Stimulated activated CD4-positive, alpha-beta T cell treated with anti-CD3 and anti-CD28 coated beads, Interleukin-4, amount 100 ng/mL, for 48 hours (primary cell): ENCODE results near the gene PLEKHM2.

ENCODE experiments used
- DNase-seq, 2 donors: peaks; one replicate each; pipeline ENCODE4 v3.0.0-alpha.2; 2020; ENCODE audit warnings: low read depth in 2 of 2

The PLEKHM2 gene

DNA sequence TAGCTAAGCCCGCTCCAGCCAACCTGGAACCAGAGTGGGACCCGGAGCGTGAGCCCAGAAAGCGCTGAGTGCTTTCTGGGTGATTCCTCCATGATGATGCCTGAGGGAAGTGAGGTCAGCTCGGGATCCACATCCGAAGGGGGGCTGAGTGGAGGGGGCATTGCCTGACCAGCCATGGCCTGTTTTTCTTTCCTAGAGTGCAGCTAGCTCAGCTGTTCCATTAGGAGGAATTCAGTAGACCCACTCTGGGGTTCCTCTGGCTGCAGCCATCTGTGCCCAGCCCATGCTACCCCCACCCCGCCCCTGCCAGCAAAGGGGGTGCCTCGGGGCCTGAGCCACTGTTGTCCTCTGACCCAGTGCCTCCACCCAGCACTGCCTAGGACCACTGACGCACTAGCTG, 42.4 kb downstream of the PLEKHM2 start:
- DNase-seq: no peak

GRCh38 chr1:15727021-15727420, 42.9 kb downstream of the PLEKHM2 start:
- no peak for DNase-seq

- DNase-seq: no peak
Measured at GRCh38 chr1:15727424-15727823, 43.3 kb downstream of the PLEKHM2 start.

DNA sequence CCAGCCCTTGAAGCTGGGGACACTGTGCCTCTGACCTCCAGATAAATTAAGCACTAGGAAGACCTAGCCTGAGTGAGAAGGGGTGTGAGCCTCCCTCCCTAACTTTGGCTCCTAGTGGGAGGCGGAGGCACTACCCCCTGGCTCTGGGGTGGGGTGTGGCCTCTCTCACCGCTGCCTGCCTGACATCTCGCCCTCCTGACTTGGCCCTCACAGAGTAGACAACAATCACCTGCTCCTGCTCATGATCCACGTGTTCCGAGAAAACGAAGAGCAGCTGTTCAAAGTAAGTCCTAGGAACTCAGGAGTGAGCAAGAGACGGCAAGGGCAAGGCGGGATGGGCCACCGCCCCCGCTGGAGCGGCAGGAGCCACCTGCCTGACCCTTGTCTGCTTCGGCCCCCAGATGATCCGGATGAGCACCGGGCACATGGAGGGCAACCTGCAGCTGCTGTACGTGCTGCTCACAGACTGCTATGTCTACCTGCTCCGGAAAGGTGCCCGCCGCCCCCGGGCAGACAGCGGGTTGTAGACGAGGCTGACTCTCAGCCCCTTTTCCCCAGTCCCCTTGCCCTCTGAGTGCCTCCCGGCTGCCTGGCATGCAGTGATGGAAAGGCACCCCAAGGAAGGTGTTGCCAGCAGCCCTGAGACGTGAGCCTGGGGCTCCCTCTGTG, 43.9 kb downstream of the PLEKHM2 start:
- no peak for DNase-seq

GRCh38 chr1:15728937-15729657, 45.0 kb downstream of the PLEKHM2 start:
- no peak for DNase-seq

GRCh38 chr1:15730423-15730822, 46.3 kb downstream of the PLEKHM2 start:
- no peak for DNase-seq

DNA sequence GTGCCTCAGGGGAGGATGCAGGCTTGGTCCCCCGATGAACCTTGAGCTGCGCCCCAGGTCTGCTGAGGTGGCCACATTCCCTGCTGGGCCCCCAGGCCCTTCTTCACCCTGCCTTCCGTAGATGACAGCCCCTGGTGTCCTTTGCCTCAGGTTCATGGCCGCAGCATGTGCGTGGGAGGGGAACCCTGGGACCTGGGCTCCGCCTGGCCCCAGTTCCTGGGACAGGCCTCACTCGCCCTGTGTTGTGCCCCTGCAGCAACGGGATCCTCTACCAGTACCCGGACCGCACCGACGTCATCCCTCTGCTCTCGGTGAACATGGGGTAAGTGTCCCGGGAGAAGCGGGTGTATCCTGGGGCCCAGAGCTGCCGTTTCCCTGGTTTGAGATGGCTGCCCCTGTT, 46.8 kb downstream of the PLEKHM2 start:
- DNase-seq: no peak

DNA sequence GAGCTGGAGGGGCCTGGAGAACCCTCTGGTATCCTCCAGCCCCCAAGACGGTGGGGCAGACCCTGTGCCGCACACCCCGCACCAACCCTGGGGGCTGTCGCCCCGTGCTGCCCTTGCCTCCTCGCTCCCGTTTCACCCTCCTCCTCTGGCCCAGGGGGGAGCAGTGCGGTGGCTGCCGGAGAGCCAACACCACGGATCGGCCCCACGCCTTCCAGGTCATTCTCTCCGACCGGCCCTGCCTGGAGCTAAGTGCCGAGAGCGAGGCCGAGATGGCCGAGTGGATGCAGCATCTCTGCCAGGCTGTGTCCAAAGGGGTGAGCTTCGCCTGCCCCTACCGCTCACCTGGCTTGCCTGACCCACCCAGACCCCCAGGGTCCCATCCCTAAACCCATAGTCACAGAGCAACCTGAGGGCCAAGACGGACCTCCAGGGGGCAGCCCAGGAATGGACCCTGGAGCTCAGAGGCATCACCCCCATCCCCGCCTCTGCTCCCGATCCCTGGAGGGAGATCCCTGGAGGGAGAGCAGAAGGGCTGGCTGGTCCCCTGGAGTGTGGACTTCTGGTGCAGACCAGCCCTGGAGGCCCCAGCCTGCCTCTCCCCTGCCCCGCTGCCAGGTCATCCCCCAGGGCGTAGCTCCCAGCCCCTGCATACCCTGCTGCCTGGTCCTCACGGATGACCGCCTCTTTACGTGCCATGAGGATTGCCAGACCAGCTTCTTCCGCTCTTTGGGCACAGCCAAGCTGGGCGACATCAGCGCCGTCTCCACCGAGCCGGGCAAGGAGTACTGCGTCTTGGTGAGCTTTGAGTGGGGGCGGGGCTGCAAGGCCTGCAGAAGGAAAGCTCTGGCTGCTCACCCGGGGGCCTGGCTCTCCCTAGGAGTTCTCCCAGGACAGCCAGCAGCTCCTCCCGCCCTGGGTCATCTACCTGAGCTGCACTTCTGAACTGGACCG, 47.9 kb downstream of the PLEKHM2 start:
- DNase-seq: no peak

- no peak for DNase-seq
Measured at GRCh38 chr1:15732686-15733081, 48.6 kb downstream of the PLEKHM2 start.

DNA sequence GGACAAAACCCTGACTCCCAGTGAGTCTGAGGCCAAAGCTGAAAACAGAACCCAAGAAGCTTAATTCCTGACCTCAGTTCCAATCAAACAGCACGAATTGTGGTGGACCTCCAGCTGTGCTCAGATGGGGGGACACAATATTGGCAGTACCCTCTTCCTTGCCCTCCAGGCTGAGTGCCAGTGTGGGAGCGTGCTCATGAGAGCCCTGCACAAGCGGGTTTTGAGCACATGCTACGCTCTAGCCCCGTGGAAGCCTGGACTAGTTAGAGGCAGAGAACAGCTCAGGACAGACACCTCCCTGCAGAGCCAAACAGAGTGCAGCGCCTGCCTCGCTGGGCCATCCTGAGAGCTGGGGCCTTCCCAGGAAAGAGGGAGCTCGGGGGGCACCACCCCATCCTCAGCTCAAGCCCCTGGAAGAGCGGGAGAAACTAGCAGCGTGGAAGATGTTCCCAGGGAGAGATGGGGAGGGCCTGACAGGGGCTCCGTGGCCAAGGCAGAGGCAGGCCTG, 49.2 kb downstream of the PLEKHM2 start:
- DNase-seq: no peak

DNA sequence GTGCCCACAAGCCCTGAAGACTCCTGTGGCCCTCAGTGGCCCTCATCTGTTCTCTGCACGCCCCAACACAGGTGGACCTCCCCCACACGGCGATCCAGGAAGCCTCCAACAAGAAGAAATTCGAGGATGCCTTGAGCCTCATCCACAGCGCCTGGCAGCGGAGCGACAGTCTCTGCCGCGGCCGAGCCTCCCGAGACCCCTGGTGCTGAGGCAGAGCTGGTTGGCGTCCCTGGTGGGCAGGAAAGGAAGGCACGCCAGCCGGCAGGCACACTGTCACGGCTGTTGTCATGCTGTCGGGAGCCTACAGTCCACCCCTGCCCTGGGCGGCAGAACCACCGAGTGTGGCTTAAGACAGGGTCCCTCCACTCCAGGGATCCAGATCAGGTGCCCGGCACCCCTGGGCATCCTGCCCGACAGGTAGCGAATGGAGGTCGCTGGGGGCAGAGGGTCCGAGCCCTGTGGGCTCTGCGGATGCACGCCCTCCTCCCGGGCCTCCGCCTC, 49.7 kb downstream of the PLEKHM2 start:
- no peak for DNase-seq

DNA sequence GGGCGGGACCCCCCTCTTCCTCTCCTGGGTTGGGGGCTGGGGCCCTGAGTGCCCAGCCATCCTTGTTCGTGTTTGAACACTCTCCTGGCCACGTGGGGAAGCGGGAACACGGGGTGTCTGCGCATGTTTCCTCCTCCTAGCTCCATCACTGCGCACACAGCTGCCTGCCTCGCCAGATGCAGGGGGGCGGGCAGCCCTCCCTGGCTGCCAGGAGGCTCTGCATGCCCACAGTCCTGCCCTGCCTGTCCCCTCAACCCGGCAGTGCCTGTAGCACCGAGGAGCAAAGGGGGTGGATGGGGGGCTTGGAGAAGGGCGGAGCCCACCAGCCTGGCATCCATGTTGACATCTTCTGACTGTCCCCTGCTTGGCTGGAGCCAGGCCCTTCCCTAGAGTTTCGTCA, 50.2 kb downstream of the PLEKHM2 start:
- DNase-seq: no peak

- no peak for DNase-seq
Measured at GRCh38 chr1:15734901-15735300, 50.8 kb downstream of the PLEKHM2 start.

- no peak for DNase-seq
Measured at GRCh38 chr1:15735304-15736037, 51.4 kb downstream of the PLEKHM2 start.

- no peak for DNase-seq
Measured at GRCh38 chr1:15736038-15736891, 52.1 kb downstream of the PLEKHM2 start, which contains the start of gene SLC25A34. TSS of gene SLC25A34 (plus strand) at chr1:15736258. CDS start at chr1:15736486, 228 bp downstream.

GRCh38 chr1:15736892-15737261, 52.8 kb downstream of the PLEKHM2 start:
- DNase-seq: no peak

DNA sequence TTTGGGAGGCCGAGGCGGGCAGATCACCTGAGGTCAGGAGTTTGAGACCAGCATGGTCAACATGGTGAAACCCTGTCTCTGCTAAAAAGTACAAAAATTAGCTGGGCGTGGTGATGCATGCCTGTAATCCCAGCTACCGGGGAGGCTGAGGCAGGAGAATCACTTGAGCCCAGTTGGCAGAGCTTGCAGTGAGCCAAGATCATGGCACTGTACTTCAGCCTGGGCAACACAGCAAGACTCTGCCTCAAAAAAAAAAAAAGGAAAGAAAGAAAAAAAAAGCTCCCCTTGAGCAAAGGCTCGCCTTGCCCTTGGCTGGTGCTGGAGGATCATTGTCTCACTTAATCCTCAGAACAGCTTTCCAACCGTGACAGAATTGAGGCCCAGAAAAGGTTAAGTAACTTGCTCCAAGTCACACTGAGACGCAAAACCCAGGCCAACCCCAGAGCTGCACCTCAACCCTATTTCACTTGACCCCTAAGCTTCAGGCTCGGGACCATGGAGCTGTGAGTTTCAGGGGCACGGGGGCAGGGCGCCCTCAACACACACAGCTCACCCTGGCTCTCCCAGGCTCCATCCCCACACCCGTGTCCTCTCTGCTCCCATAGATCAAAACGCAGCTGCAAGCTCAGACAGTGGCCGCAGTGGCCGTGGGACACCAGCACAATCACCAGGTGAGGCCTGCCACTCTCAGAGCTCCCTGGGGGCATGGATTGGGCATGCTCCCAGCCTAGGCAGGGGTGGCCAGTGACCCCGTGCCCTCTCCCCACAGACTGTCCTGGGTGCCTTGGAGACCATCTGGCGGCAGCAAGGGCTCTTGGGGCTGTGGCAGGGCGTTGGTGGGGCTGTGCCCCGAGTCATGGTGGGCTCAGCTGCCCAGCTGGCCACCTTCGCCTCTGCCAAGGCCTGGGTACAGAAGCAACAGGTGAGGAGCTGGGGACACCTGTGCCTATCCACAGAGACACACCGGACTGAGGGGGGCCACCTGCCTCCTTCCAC, 53.5 kb downstream of the PLEKHM2 start:
- DNase-seq: no peak

GRCh38 chr1:15738416-15739113, 54.4 kb downstream of the PLEKHM2 start:
- no peak for DNase-seq
